ENCODE data around the gene DNMT1.
A peak's percentile ranks its signal among the peaks of the same experiment; 100 is the strongest.

Gene DNMT1

GRCh38 chr19:10107817-10108367 is 86.9 kb downstream of the DNMT1 start:
- intact Hi-C loops (cut with DNase I) = no loop called here
- DNase-seq = no peak

GRCh38 chr19:10107254-10107653 is 87.5 kb downstream of the DNMT1 start:
- no peak for DNase-seq
- intact Hi-C loops (cut with DNase I) = no loop called here

GRCh38 chr19:10106100-10106936 is 88.4 kb downstream of the DNMT1 start, which contains the start of gene PPAN:
PPAN (plus strand) TSS chr19:10106362; CDS start chr19:10106395, 33 bp downstream.
- intact Hi-C loops (cut with DNase I) = no loop called here
- DNase-seq = peak; percentile 97 to 100 (median 98)

GRCh38 chr19:10105509-10106099 is 89.1 kb downstream of the DNMT1 start:
- intact Hi-C loops (cut with DNase I) = no loop called here
- DNase-seq = no peak

GRCh38 chr19:10104665-10105508 is 89.9 kb downstream of the DNMT1 start:
- intact Hi-C loops (cut with DNase I) = no loop called here

GRCh38 chr19:10104130-10104513 is 90.6 kb downstream of the DNMT1 start:
- intact Hi-C loops (cut with DNase I) = no loop called here
- no peak for DNase-seq

More at GRCh38 chr19:10104665-10105508, 89.9 kb downstream of the DNMT1 start:
- DNase-seq = no peak

- intact Hi-C loops (cut with DNase I) = no loop called here
- no peak for DNase-seq
These were observed 91.9 kb downstream of the DNMT1 start for GRCh38 chr19:10102787-10103236.

- no peak for DNase-seq
- intact Hi-C loops (cut with DNase I) = no loop called here
These were observed 94.5 kb downstream of the DNMT1 start for GRCh38 chr19:10100163-10100785.

GRCh38 chr19:10096615-10096963 is 98.2 kb downstream of the DNMT1 start:
- intact Hi-C loops (cut with DNase I) = loop anchor here (10.0 kb wide), 1 partner anchor 162 kb away; the partner anchor contains the start of gene OLFM2
- peak in 6 of 42 donors; percentile 9 to 51 (median 36) for DNase-seq

- DNase-seq = peak; percentile 42 to 93 (median 88)
- intact Hi-C loops (cut with DNase I) = loop anchor here (10.0 kb wide), 1 partner anchor 161 kb away; the partner anchor contains the start of gene OLFM2
These were observed 98.7 kb downstream of the DNMT1 start for GRCh38 chr19:10095948-10096614.

- intact Hi-C loops (cut with DNase I) = loop anchor here (10.0 kb wide), 1 partner anchor 161 kb away; the partner anchor contains the start of gene OLFM2
- no peak for DNase-seq
These were observed 99.2 kb downstream of the DNMT1 start for GRCh38 chr19:10095622-10095947.

- no peak for DNase-seq
- intact Hi-C loops (cut with DNase I) = loop anchor here (10.0 kb wide), 1 partner anchor 159 kb away; the partner anchor contains the start of gene OLFM2
These were observed 101.2 kb downstream of the DNMT1 start for GRCh38 chr19:10093295-10094186.

GRCh38 chr19:10092648-10093294 is 102.0 kb downstream of the DNMT1 start:
- DNase-seq = no peak
- intact Hi-C loops (cut with DNase I) = loop anchor here (10.0 kb wide), 1 partner anchor 158 kb away; the partner anchor contains the start of gene OLFM2

- DNase-seq = no peak
- intact Hi-C loops (cut with DNase I) = loop anchor here (10.0 kb wide), 1 partner anchor 157 kb away; the partner anchor contains the start of gene OLFM2
These were observed 102.7 kb downstream of the DNMT1 start for GRCh38 chr19:10091895-10092641.

- intact Hi-C loops (cut with DNase I) = loop anchor here (10.0 kb wide), 1 partner anchor 157 kb away; the partner anchor contains the start of gene OLFM2
- DNase-seq = no peak
These were observed 103.4 kb downstream of the DNMT1 start for GRCh38 chr19:10091370-10091687.
